Activated T-helper 1 cell treated with Interleukin-2 at 50 U/mL for 16 hours (primary cell): ENCODE results near the gene PRG3.
"Not testable (repeated sequence)": the region's sequence is repeated elsewhere in the genome, so short reads cannot be mapped to it uniquely, and the experiment has no call there.

Experiments used
- DNase-seq: peaks from one replicate; pipeline ENCODE4 v3.0.0-alpha.2; 2020; ENCODE audit warnings: low read depth

Gene PRG3

GRCh38 chr11:57408771-57409170 is 27.8 kb upstream of the PRG3 start:
- DNase-seq = no peak

- DNase-seq = no peak
Observed at GRCh38 chr11:57407941-57408475, 27.1 kb upstream of the PRG3 start.

- DNase-seq = no peak
Observed at GRCh38 chr11:57407010-57407920, 26.3 kb upstream of the PRG3 start.

GRCh38 chr11:57406337-57406904 is 25.5 kb upstream of the PRG3 start:
- DNase-seq = no peak

GRCh38 chr11:57405271-57405860 is 24.4 kb upstream of the PRG3 start:
- DNase-seq = no peak

- no peak for DNase-seq
Observed at GRCh38 chr11:57403802-57404147, 22.8 kb upstream of the PRG3 start.

- DNase-seq = not testable (repeated sequence)
Observed at GRCh38 chr11:57403003-57403801, 22.3 kb upstream of the PRG3 start.

- DNase-seq = no peak
Observed at GRCh38 chr11:57402188-57403002, 21.4 kb upstream of the PRG3 start.

- DNase-seq = no peak
Observed at GRCh38 chr11:57399972-57400578, 19.1 kb upstream of the PRG3 start.

GRCh38 chr11:57399221-57399620 is 18.3 kb upstream of the PRG3 start:
- DNase-seq = no peak

GRCh38 chr11:57397394-57397990 is 16.5 kb upstream of the PRG3 start:
- DNase-seq = no peak

- no peak for DNase-seq
Observed at GRCh38 chr11:57396744-57397143, 15.8 kb upstream of the PRG3 start.

- DNase-seq = no peak
Observed at GRCh38 chr11:57395905-57396623, 15.1 kb upstream of the PRG3 start.

GRCh38 chr11:57394203-57394965 is 13.4 kb upstream of the PRG3 start:
- no peak for DNase-seq

GRCh38 chr11:57392763-57393105 is 11.8 kb upstream of the PRG3 start:
- DNase-seq = no peak

GRCh38 chr11:57392066-57392762 is 11.3 kb upstream of the PRG3 start:
- no peak for DNase-seq

- no peak for DNase-seq
Observed at GRCh38 chr11:57391539-57391938, 10.6 kb upstream of the PRG3 start.

- DNase-seq = no peak
Observed at GRCh38 chr11:57391111-57391510, 10.2 kb upstream of the PRG3 start.

- no peak for DNase-seq
Observed at GRCh38 chr11:57390535-57390934, 9.6 kb upstream of the PRG3 start, which contains the start of gene PRG2. TSS of gene PRG2 (minus strand) at chr11:57390650. CDS start at chr11:57389944, 706 bp downstream.
